Suprapubic skin (tissue), 4 donors: ENCODE measurements around the gene LRRC70.

Source experiments
- POLR2A ChIP-seq, 2 donors: fragments of 450-650 bp; IDR thresholded peaks; one replicate each; pipeline ENCODE4 v1.6.1; 2017; ENCODE audit warnings: antibody characterized with exemption in 2 of 2, mild to moderate bottlenecking in 2 of 2, moderate library complexity in 2 of 2
- POLR2AphosphoS5 ChIP-seq, 3 donors: sonication (generic); formaldehyde crosslinking; IDR thresholded peaks; one replicate each; pipeline ENCODE4 v1.6.1; 2017; ENCODE audit warnings: antibody characterized with exemption in 3 of 3
- TF ChIP-seq, protein P1 (sequence below), 2 donors: fragments of 200-600 bp in 1 of 2; fragments of 450-650 bp in 1 of 2; sonication (generic) in 1 of 2; IDR thresholded peaks; one replicate each; pipeline ENCODE4 v1.5.1; 2016 to 2019; ENCODE audit warnings: antibody characterized with exemption in 2 of 2, mild to moderate bottlenecking in 1 of 2, moderate library complexity in 1 of 2

DNA sequence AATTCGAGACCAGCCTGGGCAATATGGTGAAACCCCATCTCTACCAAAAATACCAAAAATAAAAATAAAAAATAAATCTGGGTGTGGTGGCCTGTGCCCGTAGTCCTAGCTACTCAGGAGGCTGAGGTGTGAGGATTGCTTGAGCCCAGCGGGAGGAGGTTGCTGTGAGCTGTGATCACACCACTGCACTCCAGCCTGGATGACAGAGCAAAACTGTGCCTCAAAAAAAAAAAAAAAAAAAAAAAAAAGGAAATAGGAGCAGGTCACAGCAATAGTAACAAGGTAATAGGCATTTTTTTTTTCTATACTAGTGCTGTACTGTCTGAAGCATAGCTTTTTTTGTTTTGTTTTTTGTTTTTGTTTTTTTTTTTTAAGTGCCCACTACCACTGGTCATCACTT, 5.8 kb downstream of the LRRC70 start:
- TF ChIP-seq, protein P1, sequence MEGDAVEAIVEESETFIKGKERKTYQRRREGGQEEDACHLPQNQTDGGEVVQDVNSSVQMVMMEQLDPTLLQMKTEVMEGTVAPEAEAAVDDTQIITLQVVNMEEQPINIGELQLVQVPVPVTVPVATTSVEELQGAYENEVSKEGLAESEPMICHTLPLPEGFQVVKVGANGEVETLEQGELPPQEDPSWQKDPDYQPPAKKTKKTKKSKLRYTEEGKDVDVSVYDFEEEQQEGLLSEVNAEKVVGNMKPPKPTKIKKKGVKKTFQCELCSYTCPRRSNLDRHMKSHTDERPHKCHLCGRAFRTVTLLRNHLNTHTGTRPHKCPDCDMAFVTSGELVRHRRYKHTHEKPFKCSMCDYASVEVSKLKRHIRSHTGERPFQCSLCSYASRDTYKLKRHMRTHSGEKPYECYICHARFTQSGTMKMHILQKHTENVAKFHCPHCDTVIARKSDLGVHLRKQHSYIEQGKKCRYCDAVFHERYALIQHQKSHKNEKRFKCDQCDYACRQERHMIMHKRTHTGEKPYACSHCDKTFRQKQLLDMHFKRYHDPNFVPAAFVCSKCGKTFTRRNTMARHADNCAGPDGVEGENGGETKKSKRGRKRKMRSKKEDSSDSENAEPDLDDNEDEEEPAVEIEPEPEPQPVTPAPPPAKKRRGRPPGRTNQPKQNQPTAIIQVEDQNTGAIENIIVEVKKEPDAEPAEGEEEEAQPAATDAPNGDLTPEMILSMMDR (IDR thresholded peaks at IDR 0.05) = no peak
- TF ChIP-seq POLR2AphosphoS5 (IDR thresholded peaks at IDR 0.05) (no peak), POLR2A (IDR thresholded peaks at IDR 0.05) (no peak)
